Epithelial cell of proximal tubule (primary cell): ENCODE measurements around the gene SERPINB13. TPM values are rescaled to one million over a fixed set of nuclear protein-coding genes. Genes with fewer than 3 reads are reported as not detected.

Experiments
- DNase-seq: peaks from one replicate; pipeline ENCODE4 v3.0.0-alpha.2; 2011; ENCODE audit warnings: low read depth
- H3K4me3 ChIP-seq: 2 replicates; pipeline ENCODE4 v1.5.1; 2011; ENCODE audit warnings: low read depth, mild to moderate bottlenecking, low read length
- total RNA-seq: library from RNA; depleted of rRNA; stranded (reverse); fragments of >200 nt; gene quantifications from 2 replicates; pipeline ENCODE4 v1.2.3, GENCODE V29; 2015
- TF ChIP-seq, protein P1 (sequence below): conservative IDR thresholded peaks from 2 replicates; pipeline ENCODE4 v1.5.1; 2012; ENCODE audit warnings: low read depth, mild to moderate bottlenecking, low read length

Gene SERPINB13, protein sequence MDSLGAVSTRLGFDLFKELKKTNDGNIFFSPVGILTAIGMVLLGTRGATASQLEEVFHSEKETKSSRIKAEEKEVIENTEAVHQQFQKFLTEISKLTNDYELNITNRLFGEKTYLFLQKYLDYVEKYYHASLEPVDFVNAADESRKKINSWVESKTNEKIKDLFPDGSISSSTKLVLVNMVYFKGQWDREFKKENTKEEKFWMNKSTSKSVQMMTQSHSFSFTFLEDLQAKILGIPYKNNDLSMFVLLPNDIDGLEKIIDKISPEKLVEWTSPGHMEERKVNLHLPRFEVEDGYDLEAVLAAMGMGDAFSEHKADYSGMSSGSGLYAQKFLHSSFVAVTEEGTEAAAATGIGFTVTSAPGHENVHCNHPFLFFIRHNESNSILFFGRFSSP
- total RNA-seq: not detected in 2 replicates

DNA sequence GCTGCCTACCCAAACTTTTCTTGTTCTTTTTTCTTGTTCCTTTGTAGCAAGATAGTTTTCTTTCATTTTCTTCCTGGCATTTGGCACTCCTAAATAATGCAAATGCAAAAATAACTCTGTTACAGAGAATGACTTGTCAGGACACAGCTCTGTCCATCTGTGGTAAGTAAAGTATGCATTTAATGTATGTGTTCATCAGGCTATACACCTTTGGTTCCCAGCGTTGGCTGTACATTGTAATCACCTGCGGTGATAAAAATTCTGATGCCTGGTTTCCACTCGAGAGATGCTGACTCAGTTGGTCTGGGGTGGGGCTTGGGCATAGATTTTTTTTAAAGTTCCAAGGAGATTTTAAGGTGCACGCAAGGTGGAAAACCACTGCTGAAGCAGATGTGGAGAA is at the start of gene SERPINB13:
SERPINB13 (plus strand) TSS at position 378 of the 400 bp plus-strand sequence. CDS start 1,325 bp downstream, outside the sequence.
- no peak for DNase-seq
- TF ChIP-seq, protein P1, sequence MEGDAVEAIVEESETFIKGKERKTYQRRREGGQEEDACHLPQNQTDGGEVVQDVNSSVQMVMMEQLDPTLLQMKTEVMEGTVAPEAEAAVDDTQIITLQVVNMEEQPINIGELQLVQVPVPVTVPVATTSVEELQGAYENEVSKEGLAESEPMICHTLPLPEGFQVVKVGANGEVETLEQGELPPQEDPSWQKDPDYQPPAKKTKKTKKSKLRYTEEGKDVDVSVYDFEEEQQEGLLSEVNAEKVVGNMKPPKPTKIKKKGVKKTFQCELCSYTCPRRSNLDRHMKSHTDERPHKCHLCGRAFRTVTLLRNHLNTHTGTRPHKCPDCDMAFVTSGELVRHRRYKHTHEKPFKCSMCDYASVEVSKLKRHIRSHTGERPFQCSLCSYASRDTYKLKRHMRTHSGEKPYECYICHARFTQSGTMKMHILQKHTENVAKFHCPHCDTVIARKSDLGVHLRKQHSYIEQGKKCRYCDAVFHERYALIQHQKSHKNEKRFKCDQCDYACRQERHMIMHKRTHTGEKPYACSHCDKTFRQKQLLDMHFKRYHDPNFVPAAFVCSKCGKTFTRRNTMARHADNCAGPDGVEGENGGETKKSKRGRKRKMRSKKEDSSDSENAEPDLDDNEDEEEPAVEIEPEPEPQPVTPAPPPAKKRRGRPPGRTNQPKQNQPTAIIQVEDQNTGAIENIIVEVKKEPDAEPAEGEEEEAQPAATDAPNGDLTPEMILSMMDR: no peak
- no peak within 1 kb of the TSS for H3K4me3 ChIP-seq

DNA sequence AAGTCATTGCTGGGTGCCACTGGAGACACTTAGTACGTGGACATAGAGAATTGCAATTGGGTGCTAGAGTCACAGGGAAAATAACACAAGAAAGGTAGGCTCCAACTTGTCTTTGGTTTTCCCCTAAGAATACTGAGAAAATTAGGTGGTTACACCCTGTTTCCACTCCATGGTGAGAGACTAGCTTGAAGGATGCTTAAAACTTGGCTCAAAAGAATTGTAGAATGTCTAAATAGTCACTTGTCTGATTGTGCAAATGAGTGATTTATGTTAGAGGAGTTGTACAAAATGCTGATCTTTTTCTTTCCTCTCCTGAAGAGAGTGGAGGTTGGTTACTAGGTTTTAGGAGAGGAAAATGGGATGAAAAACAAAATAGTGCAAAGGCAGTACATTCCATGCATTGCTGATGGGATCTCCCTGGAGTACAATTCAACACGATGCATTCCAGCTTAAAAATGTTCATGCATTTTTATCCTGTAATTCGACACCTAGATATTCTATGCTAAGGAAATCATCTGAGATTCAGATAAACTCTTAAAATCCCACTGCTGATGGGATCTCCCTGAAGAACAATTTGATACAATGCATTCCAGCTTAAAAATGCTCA is 47.1 kb upstream of the SERPINB13 start:
- TF ChIP-seq, protein P1: no peak
- no peak for DNase-seq
- no peak overlapping the region for H3K4me3 ChIP-seq

DNA sequence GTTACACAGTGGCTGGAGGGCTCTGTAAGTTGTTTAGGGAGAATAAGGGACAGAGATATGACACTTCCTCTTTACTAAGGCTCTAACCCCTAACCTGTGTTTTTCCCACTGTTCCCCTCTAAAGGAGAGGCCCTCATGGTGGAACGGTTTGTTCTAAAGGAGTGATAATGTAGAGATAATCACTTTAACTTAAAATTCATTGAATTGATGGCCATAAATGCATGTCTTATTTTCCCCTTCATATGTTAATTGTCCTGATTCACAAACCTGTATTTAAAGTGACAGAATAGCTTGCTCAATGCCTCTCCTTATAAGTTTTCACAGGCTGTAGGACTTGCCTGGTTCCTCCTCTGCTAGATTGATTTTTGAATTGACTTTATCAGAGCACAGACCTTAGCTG is 45.1 kb upstream of the SERPINB13 start, which contains the start of gene SERPINB12:
SERPINB12 (plus strand) TSS at position 301 of the 400 bp plus-strand sequence. CDS start 13,791 bp downstream, outside the sequence.
- no peak for DNase-seq
- no peak within 1 kb of the TSS for H3K4me3 ChIP-seq
- TF ChIP-seq, protein P1: no peak

DNA sequence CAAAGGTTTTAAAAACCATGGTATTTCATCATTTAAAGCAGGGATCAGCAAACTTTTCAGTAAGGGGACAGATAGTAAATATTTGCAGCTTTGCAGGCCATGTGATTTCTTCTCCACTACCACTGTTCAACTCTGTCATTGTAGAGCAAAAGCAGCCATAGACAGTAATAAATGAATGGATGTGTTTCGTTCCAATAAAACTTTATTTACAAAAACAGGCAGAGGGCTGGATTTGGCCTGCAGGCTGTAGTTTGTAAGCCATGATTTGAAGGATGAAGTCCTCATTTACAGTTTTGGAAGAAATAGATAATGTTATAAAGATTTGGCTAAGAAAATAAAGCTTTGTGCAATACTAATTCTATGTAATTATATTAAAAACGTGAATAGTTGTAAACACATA is 43.1 kb upstream of the SERPINB13 start:
- TF ChIP-seq, protein P1: no peak
- no peak for DNase-seq
- no peak overlapping the region for H3K4me3 ChIP-seq

DNA sequence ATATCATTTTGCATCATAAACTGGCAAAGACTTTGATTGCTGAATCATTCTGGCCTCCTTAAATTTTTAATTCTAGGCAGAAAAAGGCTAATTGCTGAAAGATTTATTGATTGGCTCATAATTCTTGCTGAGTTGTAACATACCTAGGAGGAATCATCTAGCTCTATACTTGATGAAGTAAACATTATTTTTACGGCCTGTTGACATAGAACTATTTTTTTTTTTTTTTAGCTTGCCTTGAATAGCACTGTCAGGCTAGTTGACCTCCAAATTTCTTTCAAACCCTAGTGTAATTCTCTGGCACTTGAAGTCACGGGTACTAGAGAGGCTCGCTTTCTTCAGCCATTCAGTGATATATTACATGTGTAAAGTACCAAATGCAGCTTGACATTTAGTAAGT is 42.1 kb upstream of the SERPINB13 start:
- no peak for DNase-seq
- H3K4me3 ChIP-seq: no peak overlapping the region
- TF ChIP-seq, protein P1: no peak

DNA sequence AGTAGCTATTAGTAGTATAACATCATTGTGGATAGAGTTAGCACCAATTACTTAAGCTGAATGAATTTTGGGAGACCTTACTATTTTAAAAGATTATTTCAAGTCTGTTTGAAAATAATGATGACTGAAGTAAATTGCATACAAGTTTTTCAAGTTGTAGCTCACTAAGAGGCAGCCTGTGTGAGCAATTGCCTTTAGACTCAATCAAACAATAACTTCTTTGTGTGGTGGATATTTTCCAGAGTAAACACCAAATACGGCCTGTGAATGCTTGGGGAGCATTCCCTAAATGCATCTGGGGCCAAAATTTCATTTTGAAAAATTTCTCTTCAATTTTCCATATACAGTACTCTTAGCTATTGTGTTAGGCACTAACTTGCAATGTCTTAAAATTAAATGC is 37.1 kb upstream of the SERPINB13 start:
- DNase-seq: no peak
- H3K4me3 ChIP-seq: no peak overlapping the region
- TF ChIP-seq, protein P1: no peak
